Activated naive CD4-positive, alpha-beta T cell treated with Interleukin-2 at 50 U/mL for 16 hours (primary cell): ENCODE results near the gene SH2D5.

Source experiments
- DNase-seq: peaks from one replicate; pipeline ENCODE4 v3.0.0-alpha.2; 2020

The SH2D5 gene

DNA sequence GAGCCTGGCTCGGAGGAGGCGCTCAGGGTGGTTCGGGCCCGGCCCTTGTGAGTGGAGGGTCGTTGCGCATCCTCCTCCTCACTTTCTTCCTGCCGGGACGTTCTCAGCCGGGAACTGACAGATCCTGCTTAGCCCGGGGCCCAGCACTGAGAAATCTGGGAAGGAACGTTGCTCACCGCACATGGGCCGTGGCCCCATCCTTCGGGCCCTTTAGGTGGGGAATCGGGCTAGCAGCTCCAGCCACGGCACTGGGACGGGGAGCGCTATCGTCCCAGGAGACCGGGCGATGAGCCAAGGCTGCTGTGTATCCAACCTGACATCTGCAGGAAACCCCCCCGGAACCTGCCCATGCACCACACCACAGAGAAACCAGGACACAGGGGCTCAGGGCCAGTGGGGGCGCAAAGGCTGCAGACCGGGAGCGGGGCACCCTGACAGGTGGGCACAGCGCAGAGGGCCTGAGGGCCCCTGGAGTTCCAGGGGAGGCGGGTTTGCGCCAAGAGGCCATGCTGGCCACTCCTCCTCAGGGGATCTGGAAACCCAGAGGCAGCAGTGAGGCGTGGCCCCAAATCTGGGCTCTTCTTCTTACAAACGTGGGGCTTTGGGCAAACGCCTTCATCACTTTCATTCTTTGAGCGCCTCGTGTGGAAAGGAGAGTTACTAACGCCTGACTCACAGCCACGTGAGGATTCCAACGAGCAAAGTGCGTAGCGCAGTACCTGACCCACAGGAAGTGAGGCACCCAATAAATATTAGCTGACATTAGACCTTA, at the start of gene SH2D5:
TSS of gene SH2D5 (minus strand) at position 116 of the 772 bp plus-strand sequence. CDS start 4,659 bp downstream, outside the sequence.
- peak; percentile 79 for DNase-seq

DNA sequence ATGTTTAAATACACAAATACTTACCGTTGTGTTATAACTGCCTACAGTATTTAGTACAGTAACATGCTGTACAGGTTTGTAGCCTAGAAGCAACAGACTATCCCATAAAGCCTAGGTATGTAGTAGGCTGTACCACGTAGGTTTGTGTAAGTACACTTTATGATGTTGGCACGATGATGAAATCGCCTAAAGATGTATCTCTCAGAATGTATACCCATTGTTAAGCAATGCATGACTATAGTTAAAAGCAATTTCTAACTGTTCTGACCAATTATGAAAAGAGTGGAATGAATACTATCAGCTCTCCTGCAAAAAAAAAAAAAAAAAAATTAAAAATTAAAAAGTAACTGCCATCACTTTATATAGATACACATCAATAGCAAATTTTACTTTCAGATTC, 43.2 kb upstream of the SH2D5 start:
- no peak for DNase-seq

- DNase-seq: no peak
These were observed 39.3 kb upstream of the SH2D5 start for GRCh38 chr1:20771780-20772179.

DNA sequence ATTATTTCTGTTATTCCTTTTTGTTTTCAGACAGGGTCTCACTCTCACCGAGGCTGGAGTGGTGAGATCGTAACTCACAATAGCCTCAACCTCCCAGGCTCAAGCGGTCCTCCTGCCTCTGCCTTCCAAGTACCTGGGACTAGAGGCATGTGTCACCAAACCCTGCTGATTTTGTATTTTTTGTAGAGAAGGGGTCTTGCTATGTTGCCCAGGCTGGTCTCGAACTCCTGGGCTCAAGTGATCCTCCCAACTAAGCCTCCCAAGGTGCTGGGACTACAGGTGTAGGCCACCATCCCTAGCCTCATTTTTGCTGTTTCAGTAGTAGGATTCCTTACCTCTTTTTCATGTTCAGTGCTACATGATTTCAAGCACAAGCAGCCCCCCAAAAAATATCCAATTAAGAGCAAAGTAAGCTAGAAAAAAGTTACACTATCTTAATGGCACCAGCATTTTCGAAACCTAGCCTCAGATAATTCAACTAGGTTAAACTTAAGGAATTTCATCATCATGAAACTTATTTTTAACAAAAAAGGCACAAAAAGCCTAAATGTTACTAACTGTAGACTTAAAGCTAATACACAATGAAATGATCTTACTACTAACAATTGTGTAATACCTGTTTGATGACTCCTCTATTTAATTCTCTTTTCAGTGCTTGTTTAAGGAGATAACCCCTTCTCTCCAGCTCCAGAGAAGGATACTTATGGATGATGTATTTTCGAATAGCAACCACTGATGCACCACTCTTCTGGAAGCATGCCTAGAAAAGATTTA, 38.0 kb upstream of the SH2D5 start:
- DNase-seq: no peak

DNA sequence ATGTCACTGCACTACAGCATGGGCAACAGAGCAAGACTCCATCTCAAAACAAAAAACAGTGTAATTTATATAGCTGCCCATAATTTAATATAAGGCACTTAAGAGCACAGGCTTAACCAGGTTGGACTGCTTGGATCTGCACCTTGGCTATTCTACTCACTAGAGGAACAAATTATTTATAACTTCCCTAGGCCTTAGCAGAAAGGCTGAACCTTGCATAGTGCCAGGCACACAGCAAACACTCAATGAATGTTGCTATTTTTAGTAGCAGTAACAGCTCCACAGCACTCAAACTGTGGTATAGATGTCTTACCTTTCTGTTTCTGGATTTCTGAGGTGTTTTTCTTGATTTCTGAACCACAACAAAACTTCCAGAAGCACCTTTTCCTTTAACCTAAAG, 34.8 kb upstream of the SH2D5 start:
- DNase-seq: no peak

- DNase-seq: no peak
These were observed 30.9 kb upstream of the SH2D5 start for GRCh38 chr1:20763417-20763816.

DNA sequence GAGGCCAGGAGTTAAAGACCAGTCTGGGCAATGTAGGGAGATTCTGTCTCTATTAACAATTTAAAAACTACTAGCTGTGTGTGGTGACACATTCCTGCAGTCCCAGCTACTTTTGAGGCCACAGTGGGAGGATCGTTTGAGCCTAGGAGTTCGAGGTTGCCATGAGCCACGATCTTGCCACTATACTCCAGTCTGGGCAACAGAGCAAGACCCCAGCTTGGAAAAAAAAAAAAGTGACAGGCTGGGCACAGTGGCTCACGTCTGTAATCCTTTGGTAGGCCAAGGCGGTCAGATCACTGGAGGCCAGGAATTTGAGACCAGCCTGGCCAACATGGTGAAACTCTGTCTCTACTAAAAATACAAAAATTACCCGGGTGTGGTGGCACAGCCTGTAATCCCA, 27.8 kb upstream of the SH2D5 start:
- no peak for DNase-seq

GRCh38 chr1:20753589-20753988, 21.1 kb upstream of the SH2D5 start:
- DNase-seq: no peak

GRCh38 chr1:20751462-20751990, 19.0 kb upstream of the SH2D5 start:
- no peak for DNase-seq

DNA sequence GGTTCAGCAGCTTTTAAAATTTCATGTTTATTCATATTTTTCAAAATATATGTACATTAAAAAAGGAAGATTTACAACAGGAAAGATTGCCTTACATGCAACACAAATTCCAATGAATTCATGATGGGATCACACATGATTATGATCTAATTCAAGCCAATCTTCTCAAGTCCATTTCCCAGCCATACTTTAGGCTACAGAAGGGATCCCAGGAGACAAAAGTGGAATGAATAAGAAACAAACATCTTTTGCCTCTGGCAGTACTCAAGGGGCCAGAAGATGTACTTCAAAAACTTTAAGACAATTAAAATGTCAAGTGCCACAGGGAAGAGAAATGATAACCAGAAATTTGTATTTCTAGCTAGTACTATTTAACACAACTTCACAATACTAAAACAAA, 10.2 kb upstream of the SH2D5 start:
- DNase-seq: no peak

- no peak for DNase-seq
These were observed 8.3 kb upstream of the SH2D5 start for GRCh38 chr1:20740781-20741180.

DNA sequence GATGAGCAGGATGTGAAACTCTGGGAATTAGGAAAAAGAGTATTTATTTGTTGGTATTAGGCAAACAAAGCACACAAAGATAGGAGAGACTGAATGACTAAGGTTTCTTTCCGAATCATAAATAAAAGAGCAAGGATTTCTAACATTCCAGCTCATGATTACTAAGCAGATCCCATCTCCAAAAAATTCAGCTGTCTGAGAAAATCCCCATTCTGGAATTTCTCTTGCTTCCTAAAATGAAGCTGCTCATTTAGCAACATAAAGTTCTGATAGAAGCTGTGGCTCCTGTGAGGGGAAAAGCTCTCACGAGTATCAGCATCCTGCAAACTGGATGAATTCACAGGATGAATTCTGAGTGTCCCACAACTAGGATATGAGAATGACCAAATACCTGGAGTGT, 6.7 kb upstream of the SH2D5 start:
- DNase-seq: no peak

GRCh38 chr1:20735581-20736111, 3.1 kb upstream of the SH2D5 start:
- DNase-seq: no peak

- no peak for DNase-seq
These were observed 965 bp upstream of the SH2D5 start for GRCh38 chr1:20733360-20733975.

DNA sequence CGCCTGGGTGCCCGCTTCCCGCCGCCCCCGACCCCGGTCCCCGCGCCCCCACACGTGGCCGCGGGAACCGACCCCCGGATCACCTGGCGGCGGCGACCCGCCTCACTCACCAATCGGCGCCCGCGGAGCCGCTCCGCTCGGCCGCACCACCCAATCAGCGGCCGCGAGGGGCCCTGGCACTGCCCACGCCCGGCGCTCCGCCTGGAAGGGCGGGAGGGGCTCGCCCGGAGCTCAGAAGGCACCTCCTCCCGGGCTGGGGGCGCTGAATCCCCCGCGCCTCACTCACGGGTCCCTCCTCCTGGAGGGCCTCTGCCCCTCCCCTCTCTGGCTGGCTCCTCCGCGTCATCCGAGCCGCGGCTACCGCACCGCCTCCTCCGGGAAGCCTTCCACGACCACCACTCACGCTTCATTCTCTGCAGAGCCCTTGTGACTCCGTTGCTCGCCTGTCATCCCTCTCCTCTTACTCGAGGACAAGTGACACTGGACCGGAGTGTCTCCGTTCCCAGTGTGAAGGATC, 374 bp downstream of the SH2D5 start:
- peak; percentile 63 for DNase-seq

DNA sequence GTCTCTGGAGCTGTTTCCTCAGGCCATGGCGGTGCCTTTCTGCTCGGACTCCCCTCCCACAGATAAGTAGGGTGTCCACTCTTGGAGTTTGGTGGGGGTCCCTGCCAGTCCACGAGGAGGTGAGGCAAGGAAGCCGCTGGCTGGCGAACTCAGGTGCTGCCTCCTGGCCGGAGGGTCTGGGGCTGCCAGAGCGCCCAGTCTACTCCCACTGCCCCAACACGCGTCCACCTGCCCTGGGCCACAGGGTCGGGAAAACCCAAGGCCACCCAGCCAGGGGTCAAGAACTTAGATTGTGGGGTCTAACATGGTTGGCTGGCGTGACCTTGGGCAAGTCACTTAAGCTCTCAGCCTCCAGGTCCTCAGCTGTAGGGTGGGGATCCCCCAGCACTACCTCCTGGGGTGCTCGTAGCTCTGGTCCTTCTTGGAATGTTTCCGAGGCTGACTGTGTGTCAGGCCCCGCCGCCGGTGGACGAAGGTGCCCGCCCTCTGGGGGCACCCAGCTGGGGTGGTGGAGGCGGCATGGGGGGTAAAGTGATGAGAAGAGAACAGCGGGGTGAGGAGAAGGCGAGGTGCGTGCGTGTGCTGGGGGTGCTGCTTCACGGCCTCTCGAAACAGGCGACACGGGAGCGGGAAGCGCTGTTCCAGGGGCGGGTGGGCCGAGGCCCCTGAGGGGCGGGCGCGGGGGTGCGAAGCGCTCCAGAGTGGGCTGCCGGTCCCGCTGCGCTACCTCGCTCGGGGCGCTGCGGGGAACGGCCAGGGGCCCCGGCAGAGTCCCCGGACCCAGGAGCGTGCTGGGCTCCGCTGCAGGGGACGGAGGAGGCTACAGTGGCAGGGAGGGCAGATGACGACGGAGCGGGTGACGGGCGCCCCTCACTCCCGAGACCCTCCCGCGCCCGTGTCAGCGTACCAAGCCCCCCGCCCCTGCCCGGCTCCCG, 1.2 kb downstream of the SH2D5 start:
- DNase-seq: no peak

DNA sequence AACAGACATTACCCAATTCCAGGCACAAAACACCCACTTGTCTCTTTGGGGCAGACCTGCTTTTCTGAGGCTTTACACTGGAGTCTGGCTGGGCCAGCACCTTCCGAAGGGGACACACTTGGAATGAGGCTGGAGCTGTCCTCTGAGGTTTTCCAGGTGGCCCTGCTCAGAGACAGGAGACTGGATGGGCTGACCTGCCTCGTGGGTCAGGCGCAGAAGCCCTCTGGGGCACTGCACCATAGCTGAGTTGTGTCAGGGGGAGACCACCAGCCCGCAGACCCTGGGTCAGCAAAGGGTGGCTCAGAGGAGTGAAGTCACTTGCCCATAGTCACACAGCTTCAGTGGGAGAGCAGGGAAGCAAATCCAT, 1.8 kb downstream of the SH2D5 start:
- no peak for DNase-seq

DNA sequence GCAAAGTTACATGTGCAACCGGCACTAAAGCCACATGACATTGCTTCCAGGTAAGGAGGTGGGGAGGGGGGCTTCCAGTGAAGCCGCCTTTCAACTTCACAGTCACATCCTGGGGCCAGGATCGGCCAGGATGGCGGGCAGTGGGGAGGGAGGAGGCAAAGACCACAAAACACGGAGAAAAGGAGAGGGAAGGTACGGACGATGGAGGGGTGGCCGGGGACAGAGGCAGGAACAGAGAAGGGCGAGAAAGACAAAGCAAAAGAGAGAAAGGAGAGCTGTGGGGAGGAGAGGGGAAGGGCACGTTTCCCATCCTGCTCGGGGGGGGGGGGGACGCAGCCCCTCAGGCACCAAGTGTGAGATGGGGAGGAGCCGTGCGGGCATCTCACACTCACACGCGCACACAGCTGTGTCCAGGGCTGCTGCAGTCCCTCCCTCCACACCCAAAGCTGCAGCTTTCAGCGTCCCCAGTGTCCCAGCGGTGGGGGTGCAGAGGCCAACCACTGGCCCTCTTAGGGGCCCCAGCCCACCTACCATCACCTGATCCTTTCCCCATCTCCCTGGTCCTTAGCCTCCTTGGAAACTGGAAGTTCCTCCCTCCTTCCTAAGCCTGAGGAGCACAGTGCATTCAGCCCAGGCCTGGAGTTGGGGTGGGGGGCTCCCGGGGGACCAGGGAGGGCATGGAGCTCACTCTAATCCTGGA, 2.4 kb downstream of the SH2D5 start:
- no peak for DNase-seq

DNA sequence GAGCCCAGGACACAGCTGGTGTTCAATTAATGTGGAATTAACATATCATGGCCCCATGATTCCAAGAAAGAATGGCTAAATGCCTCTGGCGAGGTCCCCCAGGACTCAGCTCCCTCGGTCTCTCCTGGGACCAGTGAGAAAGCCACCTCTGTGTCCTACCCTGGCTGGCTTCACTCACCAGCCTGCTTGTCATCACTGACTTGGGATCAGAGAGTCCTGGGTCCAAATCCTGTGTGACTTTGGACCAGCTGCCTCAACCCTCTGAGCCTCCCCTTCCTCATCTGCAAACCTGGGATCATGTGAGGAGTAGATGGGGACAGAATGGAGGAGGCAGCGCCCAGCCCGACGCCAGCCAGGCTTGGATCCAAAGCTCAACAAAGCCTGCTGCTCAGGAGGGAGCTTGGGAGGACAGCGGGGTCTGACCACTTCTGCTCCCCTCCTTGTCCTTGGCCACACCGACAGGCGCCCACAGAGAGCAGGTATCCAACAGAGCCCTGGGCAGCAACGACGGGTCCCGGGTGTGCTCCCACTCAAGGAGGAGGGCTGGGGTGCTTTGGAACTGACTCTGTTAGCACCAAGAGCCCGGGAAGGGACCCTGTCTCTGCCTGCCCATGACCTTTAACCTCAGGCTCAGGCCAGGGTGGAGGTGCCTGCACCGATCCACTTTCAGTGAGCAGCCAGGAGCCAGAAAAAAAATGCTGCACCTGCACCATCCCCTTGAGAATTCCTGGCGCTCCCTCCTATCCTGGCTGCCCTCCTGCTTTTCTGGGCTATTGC, 3.2 kb downstream of the SH2D5 start:
- DNase-seq: no peak

DNA sequence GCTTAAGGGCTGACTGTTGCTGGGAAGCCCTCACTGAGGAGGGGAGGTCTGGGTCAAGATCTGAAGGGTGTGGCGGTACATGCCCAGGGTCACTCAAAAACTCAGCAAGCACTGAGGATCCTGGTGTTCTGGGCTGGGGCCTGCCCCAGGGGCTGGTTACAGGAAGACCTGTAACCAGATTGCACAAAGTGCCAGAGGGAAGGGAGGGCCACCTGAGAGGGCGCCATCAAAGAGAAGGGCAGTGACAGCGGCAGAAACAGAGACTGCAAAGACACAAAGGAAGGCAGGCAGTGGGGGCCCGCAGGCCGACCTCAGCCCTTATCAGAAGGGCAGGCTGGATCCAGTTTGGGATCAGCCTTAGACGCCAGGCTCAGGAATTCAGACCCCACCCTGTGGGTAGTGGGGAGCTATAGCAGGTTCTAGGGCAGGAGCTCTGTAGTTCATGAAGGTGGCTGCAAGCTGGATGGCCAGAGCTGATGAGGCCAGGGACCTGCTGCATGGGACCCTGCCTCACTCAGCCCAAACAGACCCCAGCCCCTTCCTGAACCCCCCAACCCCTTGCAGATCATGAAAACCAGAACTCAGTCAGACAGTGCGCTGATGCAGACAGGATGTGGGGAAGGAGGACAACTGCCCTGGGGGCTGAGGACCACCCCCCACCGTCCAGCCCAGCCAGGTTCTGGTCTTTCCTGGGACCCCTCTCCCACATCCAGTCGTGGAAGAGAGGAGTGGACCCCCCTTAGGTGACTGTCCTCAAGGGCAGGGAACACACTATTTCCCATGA, 3.9 kb downstream of the SH2D5 start:
- no peak for DNase-seq
